Endodermal cell (in vitro differentiated cells): ENCODE data around the gene MAP7. TPM values are rescaled to one million over a fixed set of nuclear protein-coding genes. Genes with fewer than 3 reads are reported as not detected.

ENCODE experiments used
- DNase-seq: peaks from one replicate; pipeline ENCODE4 v3.0.0-alpha.2; 2017
- H3K27ac ChIP-seq: 2 replicates; pipeline ENCODE4 v1.5.1; 2013; ENCODE audit warnings: mild to moderate bottlenecking, low read depth, low read length, moderate library complexity
- H3K27me3 ChIP-seq: 2 replicates; pipeline ENCODE4 v1.6.1; 2013; ENCODE audit warnings: mild to moderate bottlenecking, low read length, moderate library complexity; ENCODE audit not compliant: insufficient read depth, control insufficient read depth, poor library complexity, severe bottlenecking
- H3K36me3 ChIP-seq: 2 replicates; pipeline ENCODE4 v1.7.0; 2013; ENCODE audit warnings: mild to moderate bottlenecking, low read length, moderate library complexity; ENCODE audit not compliant: control insufficient read depth, insufficient read depth
- H3K4me1 ChIP-seq: one replicate; pipeline ENCODE4 v1.7.0; 2013; ENCODE audit warnings: low read length; ENCODE audit not compliant: control insufficient read depth, insufficient read depth
- H3K4me3 ChIP-seq: 2 replicates; pipeline ENCODE4 v1.5.1; 2013; ENCODE audit warnings: mild to moderate bottlenecking, low read length, moderate library complexity
- H3K9ac ChIP-seq: 2 replicates; pipeline ENCODE4 v1.6.1; 2013; ENCODE audit warnings: mild to moderate bottlenecking, low read length, moderate library complexity; ENCODE audit not compliant: poor library complexity, severe bottlenecking; ENCODE audit errors: extremely low read depth
- H3K9me3 ChIP-seq: 2 replicates; pipeline ENCODE4 v1.6.1; 2013; ENCODE audit warnings: mild to moderate bottlenecking, low read length, moderate library complexity; ENCODE audit not compliant: control insufficient read depth
- H3K27ac Mint-ChIP-seq: 2 replicates; pipeline ENCODE4 v1.8.0; 2020; ENCODE audit warnings: mixed read lengths
- H3K27me3 Mint-ChIP-seq: 2 replicates; pipeline ENCODE4 v1.8.0; 2021; ENCODE audit warnings: mild to moderate bottlenecking, mixed read lengths; ENCODE audit not compliant: insufficient read depth
- H3K36me3 Mint-ChIP-seq: 2 replicates; pipeline ENCODE4 v1.8.0; 2020; ENCODE audit warnings: low read depth, mixed read lengths
- H3K4me1 Mint-ChIP-seq: 2 replicates; pipeline ENCODE4 v1.8.0; 2020; ENCODE audit warnings: mixed read lengths
- H3K4me3 Mint-ChIP-seq: 2 replicates; pipeline ENCODE4 v1.8.0; 2020; ENCODE audit warnings: mild to moderate bottlenecking, moderate library complexity, mixed read lengths
- H3K9me3 Mint-ChIP-seq: 2 replicates; pipeline ENCODE4 v1.8.0; 2020; ENCODE audit warnings: mild to moderate bottlenecking, mixed read lengths
- WGBS, 2 experiments: methylation state at CpG; one replicate each; pipeline versions ENCODE4 v1.1.5 to v1.1.7; 2013; ENCODE audit warnings: missing lambda C conversion rate in 2 of 2, mixed read lengths in 1 of 2; ENCODE audit not compliant: insufficient coverage in 1 of 2, insufficient read length in 1 of 2; 5-methylcytosine and 5-hydroxymethylcytosine counted together
- total RNA-seq, 2 donors: library from RNA; stranded (reverse); fragmentation: NEBNext Ultra II Directional in 1 of 2; extraction: Animal tissue kit (Norgen Biotek cat#: 25700) in 1 of 2; gene quantifications; 2 replicates in 1 of 2; 3 replicates in 1 of 2; pipeline ENCODE4 v1.2.1, GENCODE V29; 2021
- TF ChIP-seq, protein P1 (sequence below): fragments of 200-600 bp; sonication (generic); conservative IDR thresholded peaks from 2 replicates; pipeline ENCODE4 v1.5.0; 2021; ENCODE audit warnings: antibody characterized with exemption, mild to moderate bottlenecking

MAP7 gene
- total RNA-seq, 2 donors from 2014 or later, result 42.4 to 48.7 TPM

DNA sequence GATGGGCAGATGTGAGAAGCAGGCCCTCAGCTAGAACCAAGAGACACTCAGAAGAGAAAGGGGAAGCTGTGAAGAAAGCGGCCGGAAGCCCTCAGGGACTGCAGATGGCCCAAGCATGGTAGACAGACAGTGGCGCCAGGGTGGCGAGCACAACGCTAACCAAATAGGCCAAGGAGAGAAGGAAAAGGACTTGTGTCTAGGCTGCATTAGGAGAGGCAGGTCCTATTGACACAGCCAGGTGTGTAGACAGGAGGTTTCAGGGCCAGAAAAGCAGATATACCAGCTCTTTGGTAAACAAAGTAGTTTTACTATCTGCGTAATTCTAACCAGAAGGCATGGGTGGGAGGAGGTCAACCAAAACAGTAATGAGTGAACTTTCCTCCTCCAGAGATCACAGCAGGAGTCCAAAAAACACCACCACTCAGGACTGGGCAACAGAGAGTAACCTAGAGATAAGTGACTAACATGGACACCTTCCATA lies 15.8 kb upstream of the MAP7 start:
- DNase-seq, result no peak
- Histone ChIP-seq H3K9me3 (peaks cover 7% of the 10 kb centered on the region), H3K36me3 (no peaks in the 10 kb centered on the region), H3K4me1 (no peaks in the 10 kb centered on the region), H3K27ac (no peak overlapping the region), H3K4me3 (no peak overlapping the region), H3K27me3 (no peaks in the 10 kb centered on the region), H3K9ac (no peak overlapping the region)
- Mint-ChIP-seq H3K27ac (no peak overlapping the region), H3K4me1 (no peaks in the 10 kb centered on the region), H3K4me3 (no peak overlapping the region), H3K9me3 (peaks cover 17% of the 10 kb centered on the region), H3K36me3 (peaks cover 2% of the 10 kb centered on the region), H3K27me3 (no peaks in the 10 kb centered on the region)
- WGBS, 2 experiments, result 88 to 94% methylated on average over 4 to 6 of the region's 6 CpGs
- TF ChIP-seq, protein P1, sequence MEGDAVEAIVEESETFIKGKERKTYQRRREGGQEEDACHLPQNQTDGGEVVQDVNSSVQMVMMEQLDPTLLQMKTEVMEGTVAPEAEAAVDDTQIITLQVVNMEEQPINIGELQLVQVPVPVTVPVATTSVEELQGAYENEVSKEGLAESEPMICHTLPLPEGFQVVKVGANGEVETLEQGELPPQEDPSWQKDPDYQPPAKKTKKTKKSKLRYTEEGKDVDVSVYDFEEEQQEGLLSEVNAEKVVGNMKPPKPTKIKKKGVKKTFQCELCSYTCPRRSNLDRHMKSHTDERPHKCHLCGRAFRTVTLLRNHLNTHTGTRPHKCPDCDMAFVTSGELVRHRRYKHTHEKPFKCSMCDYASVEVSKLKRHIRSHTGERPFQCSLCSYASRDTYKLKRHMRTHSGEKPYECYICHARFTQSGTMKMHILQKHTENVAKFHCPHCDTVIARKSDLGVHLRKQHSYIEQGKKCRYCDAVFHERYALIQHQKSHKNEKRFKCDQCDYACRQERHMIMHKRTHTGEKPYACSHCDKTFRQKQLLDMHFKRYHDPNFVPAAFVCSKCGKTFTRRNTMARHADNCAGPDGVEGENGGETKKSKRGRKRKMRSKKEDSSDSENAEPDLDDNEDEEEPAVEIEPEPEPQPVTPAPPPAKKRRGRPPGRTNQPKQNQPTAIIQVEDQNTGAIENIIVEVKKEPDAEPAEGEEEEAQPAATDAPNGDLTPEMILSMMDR, result no peak

DNA sequence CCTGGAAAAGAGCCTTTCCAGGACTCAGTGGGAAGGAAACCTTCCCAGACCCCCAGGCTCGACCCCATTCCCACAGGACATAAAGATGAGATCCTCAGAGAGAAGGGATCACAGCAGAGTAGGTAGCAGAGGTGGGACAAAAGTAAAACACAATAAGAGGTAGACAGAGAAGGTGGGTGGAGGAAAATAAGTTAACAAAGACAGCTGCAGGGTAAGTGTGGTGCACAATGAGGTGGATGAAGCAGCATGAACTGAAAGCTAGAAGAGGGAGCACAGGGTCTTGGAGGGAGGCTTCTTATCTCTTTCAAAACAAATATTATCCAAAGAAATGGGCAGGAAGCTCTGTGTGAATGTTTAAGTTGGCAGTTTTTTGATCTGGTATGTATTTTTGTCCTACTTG lies 14.0 kb upstream of the MAP7 start:
- WGBS, 2 experiments, result 71 to 100% methylated on average over 1 of the region's 1 CpG
- no peak overlapping the region for H3K9ac ChIP-seq
- no peaks in the 10 kb centered on the region for H3K9me3 ChIP-seq
- Mint-ChIP-seq H3K9me3 (no peaks in the 10 kb centered on the region), H3K36me3 (no peaks in the 10 kb centered on the region), H3K4me1 (no peaks in the 10 kb centered on the region), H3K27me3 (no peaks in the 10 kb centered on the region), H3K27ac (no peak overlapping the region), H3K4me3 (no peak overlapping the region)
- no peak overlapping the region for H3K27ac ChIP-seq
- no peak overlapping the region for H3K4me3 ChIP-seq
- TF ChIP-seq, protein P1, result no peak
- H3K4me1 ChIP-seq, result no peaks in the 10 kb centered on the region
- H3K36me3 ChIP-seq, result no peaks in the 10 kb centered on the region
- DNase-seq, result no peak
- no peaks in the 10 kb centered on the region for H3K27me3 ChIP-seq

DNA sequence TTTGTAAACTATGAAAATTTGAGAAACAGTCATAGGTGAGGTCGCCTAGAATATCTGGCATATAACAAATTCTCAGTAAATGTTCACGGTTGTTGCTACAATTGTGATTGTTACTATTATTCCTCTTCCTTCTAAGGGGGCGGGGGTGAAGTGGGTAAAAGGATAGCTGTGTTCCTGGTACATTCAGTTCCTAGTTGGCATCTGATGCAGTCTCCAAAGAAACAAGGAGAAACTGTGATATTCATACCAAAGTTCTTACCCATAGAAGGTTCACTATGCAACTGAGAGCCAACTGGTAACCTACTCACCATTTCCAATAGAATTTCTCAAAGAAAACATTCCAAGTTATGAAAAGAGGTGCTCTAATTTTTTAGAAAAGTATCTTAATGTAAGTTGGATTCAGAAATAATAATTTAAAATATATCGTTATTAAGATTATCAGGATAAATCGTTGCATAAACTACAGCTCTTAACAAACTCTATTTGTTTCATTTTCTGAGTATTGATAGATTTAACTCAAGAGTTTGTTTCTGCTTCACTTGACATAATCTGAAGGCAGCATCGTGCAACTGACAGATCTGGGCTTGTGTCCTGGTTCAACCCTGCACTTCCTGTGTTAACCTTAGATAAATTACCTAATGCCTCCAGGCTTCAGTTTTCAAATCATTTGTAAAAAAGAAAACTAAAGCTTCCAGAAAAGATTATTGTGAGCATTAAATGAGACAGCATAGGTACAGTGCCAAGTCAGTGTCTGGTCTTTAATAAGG lies 13.3 kb upstream of the MAP7 start:
- Histone ChIP-seq H3K27ac (no peak overlapping the region), H3K4me3 (no peak overlapping the region), H3K9ac (no peak overlapping the region), H3K36me3 (no peaks in the 10 kb centered on the region), H3K27me3 (no peaks in the 10 kb centered on the region), H3K9me3 (no peaks in the 10 kb centered on the region), H3K4me1 (no peaks in the 10 kb centered on the region)
- no peak for DNase-seq
- Mint-ChIP-seq H3K27ac (no peak overlapping the region), H3K4me1 (no peaks in the 10 kb centered on the region), H3K27me3 (no peaks in the 10 kb centered on the region), H3K9me3 (no peaks in the 10 kb centered on the region), H3K4me3 (no peak overlapping the region), H3K36me3 (no peaks in the 10 kb centered on the region)
- WGBS, 2 experiments, result 91 to 100% methylated on average over 1 to 3 of the region's 6 CpGs
- TF ChIP-seq, protein P1, result no peak
